Trophoblast cell (in vitro differentiated cells and primary cell): Measurements from ENCODE around the gene KIF26B.

Experiments used
- DNase-seq, 2 donors: peaks; one replicate each; pipeline ENCODE4 v3.0.0-alpha.2; 2016
- H2AFZ ChIP-seq: 2 replicates; pipeline ENCODE4 v1.6.1; 2013; ENCODE audit warnings: low read length, moderate library complexity, mild to moderate bottlenecking; ENCODE audit not compliant: insufficient read depth, poor library complexity
- H2AK5ac ChIP-seq: 2 replicates; pipeline ENCODE4 v1.6.1; 2013; ENCODE audit warnings: mild to moderate bottlenecking, low read length
- H2BK120ac ChIP-seq: 2 replicates; pipeline ENCODE4 v1.6.1; 2013; ENCODE audit warnings: low read length, mild to moderate bottlenecking, moderate library complexity; ENCODE audit not compliant: insufficient read depth, poor library complexity
- H2BK12ac ChIP-seq: 2 replicates; pipeline ENCODE4 v1.6.1; 2013; ENCODE audit warnings: mild to moderate bottlenecking, low read length, moderate library complexity
- H2BK5ac ChIP-seq: 2 replicates; pipeline ENCODE4 v1.6.1; 2013; ENCODE audit warnings: low read length, low read depth, moderate library complexity, mild to moderate bottlenecking; ENCODE audit not compliant: poor library complexity
- H3K14ac ChIP-seq: 2 replicates; pipeline ENCODE4 v1.6.1; 2013; ENCODE audit warnings: mild to moderate bottlenecking, low read length
- H3K18ac ChIP-seq: 2 replicates; pipeline ENCODE4 v1.6.1; 2013; ENCODE audit warnings: mild to moderate bottlenecking, low read length
- H3K23ac ChIP-seq: 2 replicates; pipeline ENCODE4 v1.6.1; 2013; ENCODE audit warnings: low read length
- H3K27ac ChIP-seq: 2 replicates; pipeline ENCODE4 v1.5.1; 2013; ENCODE audit warnings: low read depth, mild to moderate bottlenecking, inconsistent platforms, low read length, moderate library complexity
- H3K27me3 ChIP-seq: 2 replicates; pipeline ENCODE4 v1.6.1; 2013; ENCODE audit warnings: inconsistent platforms, mild to moderate bottlenecking, low read length, moderate library complexity; ENCODE audit not compliant: insufficient read depth
- H3K36me3 ChIP-seq, 2 experiments: 1 replicate in 1 of 2; 2 replicates in 1 of 2; pipeline ENCODE4 v1.6.1; 2013; ENCODE audit warnings: low read length in 2 of 2, mild to moderate bottlenecking in 2 of 2, moderate library complexity in 1 of 2; ENCODE audit not compliant: insufficient read depth in 2 of 2, control insufficient read depth in 1 of 2
- H3K4ac ChIP-seq: 2 replicates; pipeline ENCODE4 v1.6.1; 2013; ENCODE audit warnings: low read depth, mild to moderate bottlenecking, low read length, moderate library complexity
- H3K4me1 ChIP-seq, 2 experiments: 1 replicate in 1 of 2; 2 replicates in 1 of 2; pipeline ENCODE4 v1.6.1; 2013; ENCODE audit warnings: low read length in 2 of 2, mild to moderate bottlenecking in 2 of 2, moderate library complexity in 1 of 2; ENCODE audit not compliant: insufficient read depth in 2 of 2, control insufficient read depth in 1 of 2
- H3K4me2 ChIP-seq: 2 replicates; pipeline ENCODE4 v1.6.1; 2013; ENCODE audit warnings: inconsistent platforms, mild to moderate bottlenecking, low read length, moderate library complexity
- H3K4me3 ChIP-seq: 2 replicates; pipeline ENCODE4 v1.5.1; 2013; ENCODE audit warnings: mild to moderate bottlenecking, low read depth, low read length, inconsistent platforms
- H3K79me1 ChIP-seq: one replicate; pipeline ENCODE4 v1.6.1; 2013; ENCODE audit warnings: low read length
- H3K79me2 ChIP-seq: 2 replicates; pipeline ENCODE4 v1.6.1; 2013; ENCODE audit warnings: low read length, mild to moderate bottlenecking; ENCODE audit not compliant: control insufficient read depth, insufficient read depth, poor library complexity
- H3K9ac ChIP-seq: 2 replicates; pipeline ENCODE4 v1.6.1; 2013; ENCODE audit warnings: mild to moderate bottlenecking, low read length
- H3K9me3 ChIP-seq: 2 replicates; pipeline ENCODE4 v1.6.1; 2013; ENCODE audit warnings: low read depth, mild to moderate bottlenecking, control low read depth, inconsistent platforms, low read length; ENCODE audit not compliant: insufficient read depth
- H4K12ac ChIP-seq: 2 replicates; pipeline ENCODE4 v1.6.1; 2013; ENCODE audit warnings: low read depth, mild to moderate bottlenecking, low read length, moderate library complexity
- H4K8ac ChIP-seq: 2 replicates; pipeline ENCODE4 v1.6.1; 2013; ENCODE audit warnings: low read depth, mild to moderate bottlenecking, low read length, moderate library complexity
- H4K91ac ChIP-seq: one replicate; pipeline ENCODE4 v1.6.1; 2013; ENCODE audit warnings: low read depth, mild to moderate bottlenecking, low read length, moderate library complexity
- WGBS: extraction: QIAGEN DNeasy Blood & Tissue Kit; methylation state at CpG from one replicate; pipeline ENCODE4 v1.1.7; 2013; ENCODE audit warnings: missing lambda C conversion rate; ENCODE audit not compliant: insufficient read length, insufficient coverage; ENCODE audit errors: extremely low coverage; 5-methylcytosine and 5-hydroxymethylcytosine counted together

Gene KIF26B

GRCh38 chr1:245283001-245283400 lies 128.2 kb downstream of the KIF26B start:
- H4K12ac ChIP-seq, result no peak overlapping the region
- H3K9me3 ChIP-seq, result peaks cover 4% of the 10 kb centered on the region
- H3K27ac ChIP-seq, result no peak overlapping the region
- no peak overlapping the region for H3K4me3 ChIP-seq
- no peak overlapping the region for H2BK12ac ChIP-seq
- H3K4me2 ChIP-seq, result no peak overlapping the region
- peaks cover 2% of the 10 kb centered on the region for H3K79me1 ChIP-seq
- H4K91ac ChIP-seq, result no peak overlapping the region
- H3K4me1 ChIP-seq, result peaks cover 3 to 5% of the 10 kb centered on the region in 2 experiments
- no peak overlapping the region for H2BK120ac ChIP-seq
- no peak overlapping the region for H3K23ac ChIP-seq
- H3K18ac ChIP-seq, result peak overlapping the region; percentile 68
- DNase-seq, result no peak
- H2BK5ac ChIP-seq, result no peak overlapping the region
- no peak overlapping the region for H4K8ac ChIP-seq
- H3K4ac ChIP-seq, result no peak overlapping the region
- H3K14ac ChIP-seq, result no peak overlapping the region
- H3K79me2 ChIP-seq, result no peaks in the 10 kb centered on the region
- no peaks in the 10 kb centered on the region for H3K27me3 ChIP-seq
- no peak overlapping the region for H3K9ac ChIP-seq
- H3K36me3 ChIP-seq, result peaks cover 5 to 6% of the 10 kb centered on the region in 2 experiments
- H2AK5ac ChIP-seq, result no peak overlapping the region
- no CpG with 5 or more reads among the region's 12 CpGs for WGBS
- H2AFZ ChIP-seq, result no peak overlapping the region

- Histone ChIP-seq H3K4me2 (no peak overlapping the region), H2BK5ac (no peak overlapping the region), H3K23ac (no peak overlapping the region), H2AK5ac (no peak overlapping the region), H4K12ac (no peak overlapping the region), H3K4me3 (no peak overlapping the region), H4K8ac (no peak overlapping the region), H3K27me3 (no peaks in the 10 kb centered on the region), H3K18ac (no peak overlapping the region), H3K27ac (no peak overlapping the region), H2BK12ac (no peak overlapping the region), H3K79me1 (no peaks in the 10 kb centered on the region), H3K14ac (no peak overlapping the region), H3K9me3 (peaks cover 4% of the 10 kb centered on the region), H3K79me2 (no peaks in the 10 kb centered on the region), H4K91ac (no peak overlapping the region), H2AFZ (no peak overlapping the region), H3K4ac (no peak overlapping the region), H3K9ac (no peak overlapping the region), H2BK120ac (no peak overlapping the region), H3K36me3 (peaks cover 5 to 6% of the 10 kb centered on the region in 2 experiments), H3K4me1 (no peaks in the 10 kb centered on the region)
- WGBS, result no CpG with 5 or more reads among the region's 4 CpGs
- DNase-seq, result peak in 1 of 2 donors; percentile 9
These were observed 130.4 kb downstream of the KIF26B start for GRCh38 chr1:245285168-245285567.

- no CpG with 5 or more reads among the region's 1 CpG for WGBS
These were observed 134.0 kb downstream of the KIF26B start for GRCh38 chr1:245288796-245289195.

GRCh38 chr1:245290836-245291235 lies 136.1 kb downstream of the KIF26B start:
- Histone ChIP-seq H3K79me1 (no peaks in the 10 kb centered on the region), H3K9ac (no peak overlapping the region), H2AK5ac (no peak overlapping the region), H3K4me1 (peaks cover 5 to 6% of the 10 kb centered on the region in 2 experiments), H3K27ac (no peak overlapping the region), H3K14ac (no peak overlapping the region), H3K4ac (no peak overlapping the region), H4K12ac (no peak overlapping the region), H3K4me2 (no peak overlapping the region), H2BK120ac (no peak overlapping the region), H4K8ac (no peak overlapping the region), H3K4me3 (no peak overlapping the region), H2AFZ (no peak overlapping the region), H3K27me3 (no peaks in the 10 kb centered on the region), H3K36me3 (peaks cover 0 to 2% of the 10 kb centered on the region in 2 experiments), H3K79me2 (no peaks in the 10 kb centered on the region), H2BK12ac (no peak overlapping the region), H2BK5ac (no peak overlapping the region), H3K18ac (no peak overlapping the region), H4K91ac (no peak overlapping the region), H3K9me3 (no peaks in the 10 kb centered on the region), H3K23ac (no peak overlapping the region)
- DNase-seq, result no peak
- no CpG with 5 or more reads among the region's 1 CpG for WGBS

More at GRCh38 chr1:245288796-245289195, 134.0 kb downstream of the KIF26B start:
- Histone ChIP-seq H3K23ac (no peak overlapping the region), H3K9ac (no peak overlapping the region), H3K79me1 (no peaks in the 10 kb centered on the region), H4K91ac (no peak overlapping the region), H2AFZ (no peak overlapping the region), H4K8ac (no peak overlapping the region), H2BK12ac (no peak overlapping the region), H3K4me3 (no peak overlapping the region), H3K79me2 (no peaks in the 10 kb centered on the region), H3K9me3 (no peaks in the 10 kb centered on the region), H3K18ac (no peak overlapping the region), H2BK5ac (no peak overlapping the region), H3K14ac (no peak overlapping the region), H3K27me3 (no peaks in the 10 kb centered on the region), H4K12ac (no peak overlapping the region), H3K27ac (no peak overlapping the region), H2BK120ac (no peak overlapping the region), H3K4ac (no peak overlapping the region), H3K36me3 (peaks cover 0 to 2% of the 10 kb centered on the region in 2 experiments), H3K4me2 (no peak overlapping the region), H3K4me1 (peaks cover 5 to 6% of the 10 kb centered on the region in 2 experiments), H2AK5ac (no peak overlapping the region)
- no peak for DNase-seq
